ENCODE results near the gene SYK.

GRCh38 chr9:90839183-90839728, 37.6 kb downstream of the SYK start:
- TF ChIP-seq POLR2A (IDR thresholded peaks at IDR 0.05) (no peak), CTCF (IDR thresholded peaks at IDR 0.05) (no peak)
